Panc1 (cell line): ENCODE data around the gene FAM81A. TPM values are rescaled to one million over a fixed set of nuclear protein-coding genes. Genes with fewer than 3 reads are reported as not detected.
A peak's percentile ranks its signal among the peaks of the same experiment; 100 is the strongest.

Experiments
- ATAC-seq: fragments of 200-7000 bp; cut with Tn5 transposase; 2 replicates; pipeline ENCODE4 v1.9.1; 2020; ENCODE audit warnings: mild to moderate bottlenecking, moderate library complexity
- BruUV-seq: library from RNA; stranded (reverse); fragments of 400-500 nt; replicated peaks from 2 replicates; lab custom pipeline; 2021; lab: Mats Ljungman, UMichigan
- CTCF ChIA-PET: fragments of 300-600 bp; sonication (Branson Sonifier 250); formaldehyde crosslinking; loops from one replicate; lab custom pipeline; 2022; ENCODE audit warnings: antibody characterized with exemption; lab: Charles Lee
- POLR2A ChIA-PET: fragments of 300-600 bp; sonication (Branson Sonifier 250); formaldehyde crosslinking; loops from one replicate; lab custom pipeline; 2022; ENCODE audit warnings: antibody characterized with exemption; lab: Charles Lee
- DNase-seq: peaks from one replicate; pipeline ENCODE4 v3.0.0-alpha.2; 2010; ENCODE audit warnings: low read depth, low spot score
- H3K27ac ChIP-seq: 2 replicates; pipeline ENCODE4 v1.5.1; 2011; ENCODE audit warnings: mild to moderate bottlenecking, low read length, inconsistent platforms
- H3K27me3 ChIP-seq: fragments of 200-500 bp; sonication (Bioruptor generic); 2 replicates; pipeline ENCODE4 v1.6.0; 2014; ENCODE audit warnings: low read length, inconsistent platforms; ENCODE audit not compliant: control insufficient read depth, insufficient read depth
- H3K36me3 ChIP-seq: fragments of 200-500 bp; sonication (Bioruptor generic); 2 replicates; pipeline ENCODE4 v1.5.1; 2014; ENCODE audit warnings: inconsistent platforms, mild to moderate bottlenecking, low read length, moderate library complexity; ENCODE audit not compliant: control insufficient read depth, insufficient read depth
- H3K4me1 ChIP-seq: 2 replicates; pipeline ENCODE4 v1.5.1; 2011; ENCODE audit warnings: inconsistent platforms, mild to moderate bottlenecking, low read length, moderate library complexity; ENCODE audit not compliant: control insufficient read depth, insufficient read depth
- H3K4me3 ChIP-seq, 2 experiments: 2 replicates each; pipeline ENCODE4 v1.5.1; 2011 to 2012; ENCODE audit warnings: low read depth in 2 of 2, low read length in 2 of 2, mild to moderate bottlenecking in 2 of 2, inconsistent platforms in 1 of 2, moderate library complexity in 1 of 2
- H3K9me3 ChIP-seq: fragments of 200-500 bp; sonication (Bioruptor generic); 2 replicates; pipeline ENCODE4 v1.5.1; 2014; ENCODE audit warnings: low read depth, mild to moderate bottlenecking, inconsistent platforms, low read length, moderate library complexity; ENCODE audit not compliant: control insufficient read depth, insufficient read depth
- POLR2AphosphoS5 ChIP-seq: IDR thresholded peaks from 2 replicates; pipeline ENCODE4 v1.6.1; 2012; ENCODE audit warnings: mild to moderate bottlenecking, low read depth, low read length, moderate library complexity
- SIN3A ChIP-seq: IDR thresholded peaks from 2 replicates; pipeline ENCODE4 v1.6.1; 2012; ENCODE audit warnings: low read depth, mild to moderate bottlenecking, low read length, moderate library complexity, borderline replicate concordance; ENCODE audit not compliant: insufficient read depth
- TCF7L2 ChIP-seq: IDR thresholded peaks from 2 replicates; pipeline ENCODE4 v1.6.1; 2011; ENCODE audit warnings: mild to moderate bottlenecking, low read depth, low read length, inconsistent platforms
- in situ Hi-C: cut with HindIII; loops from 2 replicates; pipeline ENCODE4 v1.10.0; 2016; ENCODE audit warnings: low sequenced_read_pairs, low pct_unique_long_range_greater_than_20kb
- intact Hi-C: fragments of 100-400 bp; cut with micrococcal nuclease; formaldehyde crosslinking; loops from one replicate; pipeline ENCODE4 v1.10.0; 2022; ENCODE audit not compliant: unreplicated experiment
- total RNA-seq: library from RNA; stranded (reverse); gene quantifications from one replicate; pipeline ENCODE4 v1.2.1, GENCODE V29; 2021; ENCODE audit not compliant: unreplicated experiment
- TF ChIP-seq, protein P1 (sequence below): fragments of 450-650 bp; IDR thresholded peaks from 2 replicates; pipeline ENCODE4 v1.5.1; 2017; ENCODE audit warnings: mild to moderate bottlenecking
- TF ChIP-seq, protein P2 (sequence below), 2 experiments: IDR thresholded peaks; 2 replicates each; pipeline ENCODE4 v1.6.1; 2011 to 2012; ENCODE audit warnings: low read depth in 2 of 2, control low read depth in 1 of 2, low read length in 1 of 2, mild to moderate bottlenecking in 1 of 2, moderate library complexity in 1 of 2; ENCODE audit not compliant: insufficient read depth in 1 of 2

The FAM81A gene
- total RNA-seq, 1 experiment from 2014 or later, result 7.3 TPM

GRCh38 chr15:59443341-59444072 lies 5.5 kb downstream of the FAM81A start:
- DNase-seq (no peak), ATAC-seq (no peak)
- Histone ChIP-seq H3K27ac (no peak overlapping the region), H3K27me3 (no peaks in the 10 kb centered on the region), H3K9me3 (no peaks in the 10 kb centered on the region), H3K4me1 (peaks cover 4% of the 10 kb centered on the region; the same call in 1 of the 2 replicates), H3K4me3 (no peak overlapping the region), H3K36me3 (no peaks in the 10 kb centered on the region)
- TF ChIP-seq POLR2AphosphoS5 (no peak), TCF7L2 (no peak), SIN3A (no peak)
- TF ChIP-seq, protein P1, sequence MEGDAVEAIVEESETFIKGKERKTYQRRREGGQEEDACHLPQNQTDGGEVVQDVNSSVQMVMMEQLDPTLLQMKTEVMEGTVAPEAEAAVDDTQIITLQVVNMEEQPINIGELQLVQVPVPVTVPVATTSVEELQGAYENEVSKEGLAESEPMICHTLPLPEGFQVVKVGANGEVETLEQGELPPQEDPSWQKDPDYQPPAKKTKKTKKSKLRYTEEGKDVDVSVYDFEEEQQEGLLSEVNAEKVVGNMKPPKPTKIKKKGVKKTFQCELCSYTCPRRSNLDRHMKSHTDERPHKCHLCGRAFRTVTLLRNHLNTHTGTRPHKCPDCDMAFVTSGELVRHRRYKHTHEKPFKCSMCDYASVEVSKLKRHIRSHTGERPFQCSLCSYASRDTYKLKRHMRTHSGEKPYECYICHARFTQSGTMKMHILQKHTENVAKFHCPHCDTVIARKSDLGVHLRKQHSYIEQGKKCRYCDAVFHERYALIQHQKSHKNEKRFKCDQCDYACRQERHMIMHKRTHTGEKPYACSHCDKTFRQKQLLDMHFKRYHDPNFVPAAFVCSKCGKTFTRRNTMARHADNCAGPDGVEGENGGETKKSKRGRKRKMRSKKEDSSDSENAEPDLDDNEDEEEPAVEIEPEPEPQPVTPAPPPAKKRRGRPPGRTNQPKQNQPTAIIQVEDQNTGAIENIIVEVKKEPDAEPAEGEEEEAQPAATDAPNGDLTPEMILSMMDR, result no peak
- TF ChIP-seq, protein P2, sequence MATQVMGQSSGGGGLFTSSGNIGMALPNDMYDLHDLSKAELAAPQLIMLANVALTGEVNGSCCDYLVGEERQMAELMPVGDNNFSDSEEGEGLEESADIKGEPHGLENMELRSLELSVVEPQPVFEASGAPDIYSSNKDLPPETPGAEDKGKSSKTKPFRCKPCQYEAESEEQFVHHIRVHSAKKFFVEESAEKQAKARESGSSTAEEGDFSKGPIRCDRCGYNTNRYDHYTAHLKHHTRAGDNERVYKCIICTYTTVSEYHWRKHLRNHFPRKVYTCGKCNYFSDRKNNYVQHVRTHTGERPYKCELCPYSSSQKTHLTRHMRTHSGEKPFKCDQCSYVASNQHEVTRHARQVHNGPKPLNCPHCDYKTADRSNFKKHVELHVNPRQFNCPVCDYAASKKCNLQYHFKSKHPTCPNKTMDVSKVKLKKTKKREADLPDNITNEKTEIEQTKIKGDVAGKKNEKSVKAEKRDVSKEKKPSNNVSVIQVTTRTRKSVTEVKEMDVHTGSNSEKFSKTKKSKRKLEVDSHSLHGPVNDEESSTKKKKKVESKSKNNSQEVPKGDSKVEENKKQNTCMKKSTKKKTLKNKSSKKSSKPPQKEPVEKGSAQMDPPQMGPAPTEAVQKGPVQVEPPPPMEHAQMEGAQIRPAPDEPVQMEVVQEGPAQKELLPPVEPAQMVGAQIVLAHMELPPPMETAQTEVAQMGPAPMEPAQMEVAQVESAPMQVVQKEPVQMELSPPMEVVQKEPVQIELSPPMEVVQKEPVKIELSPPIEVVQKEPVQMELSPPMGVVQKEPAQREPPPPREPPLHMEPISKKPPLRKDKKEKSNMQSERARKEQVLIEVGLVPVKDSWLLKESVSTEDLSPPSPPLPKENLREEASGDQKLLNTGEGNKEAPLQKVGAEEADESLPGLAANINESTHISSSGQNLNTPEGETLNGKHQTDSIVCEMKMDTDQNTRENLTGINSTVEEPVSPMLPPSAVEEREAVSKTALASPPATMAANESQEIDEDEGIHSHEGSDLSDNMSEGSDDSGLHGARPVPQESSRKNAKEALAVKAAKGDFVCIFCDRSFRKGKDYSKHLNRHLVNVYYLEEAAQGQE (IDR thresholded peaks at IDR 0.05; ENCODE audit: insufficient read depth in 1 of 2, low read depth in 2 of 2, low read length in 1 of 2), result no peak
- intact Hi-C loops (no loop called here), in situ Hi-C loops (no loop called here)
- ChIA-PET POLR2A (no interaction called here), CTCF (no interaction called here)
- no TSS peak for BruUV-seq

- in situ Hi-C loops, result no loop called here
- intact Hi-C loops, result no loop called here
- no peak for ATAC-seq
- H3K36me3 ChIP-seq, result no peaks in the 10 kb centered on the region
- no peaks in the 10 kb centered on the region for H3K9me3 ChIP-seq
- H3K27me3 ChIP-seq, result no peaks in the 10 kb centered on the region
- DNase-seq, result no peak
- H3K4me1 ChIP-seq, result no peaks in the 10 kb centered on the region
- CTCF ChIA-PET, result no interaction called here
- TF ChIP-seq, protein P1, result no peak
- TF ChIP-seq, protein P2 (IDR thresholded peaks at IDR 0.05; ENCODE audit: insufficient read depth in 1 of 2, low read depth in 2 of 2, low read length in 1 of 2), result 0 out of 4 replicates have a peak, but pooled peaks of 1 of the 2 experiments have one; percentile 45
- POLR2A ChIA-PET, result no interaction called here
- H3K27ac ChIP-seq, result no peak overlapping the region
- BruUV-seq, result no TSS peak
- H3K4me3 ChIP-seq, result no peak overlapping the region
These were observed 6.3 kb downstream of the FAM81A start for GRCh38 chr15:59444081-59444835.
